Stimulated activated naive B cell treated with anti-CD40 and anti-IgM and Interleukin-4, amounts not matched to agents 10 μg/mL and 1 μg/mL and 100 μg/mL, for 72 hours (primary cell): ENCODE results near the gene SEPHS1.
"Not testable (repeated sequence)": the region's sequence is repeated elsewhere in the genome, so short reads cannot be mapped to it uniquely, and the experiment has no call there.

ENCODE experiments used
- ATAC-seq, 2 donors: fragments of 150-1000 bp; cut with Tn5 transposase; replicated peaks; 2 replicates each; pipeline ENCODE4 v1.10.0; 2021; ENCODE audit warnings: moderate library complexity in 1 of 2
- DNase-seq: peaks from one replicate; pipeline ENCODE4 v3.0.0; 2021
- H3K27ac Mint-ChIP-seq: one replicate; pipeline ENCODE4 v1.8.0; 2022; ENCODE audit warnings: mild to moderate bottlenecking, mixed read lengths
- H3K27me3 Mint-ChIP-seq, 2 donors: one replicate each; pipeline ENCODE4 v1.8.0; 2022; ENCODE audit warnings: mixed read lengths in 2 of 2
- H3K36me3 Mint-ChIP-seq, 2 donors: one replicate each; pipeline ENCODE4 v1.8.0; 2022; ENCODE audit warnings: mixed read lengths in 2 of 2, mild to moderate bottlenecking in 1 of 2
- H3K4me1 Mint-ChIP-seq, 2 donors: one replicate each; pipeline ENCODE4 v1.8.0; 2022; ENCODE audit warnings: mixed read lengths in 2 of 2, mild to moderate bottlenecking in 1 of 2
- H3K4me3 Mint-ChIP-seq, 2 donors: one replicate each; pipeline ENCODE4 v1.8.0; 2022; ENCODE audit warnings: mild to moderate bottlenecking in 2 of 2, mixed read lengths in 2 of 2, moderate library complexity in 1 of 2
- H3K9me3 Mint-ChIP-seq, 2 donors: one replicate each; pipeline ENCODE4 v1.8.0; 2022; ENCODE audit warnings: mixed read lengths in 2 of 2, mild to moderate bottlenecking in 1 of 2

SEPHS1 gene

GRCh38 chr10:13347500-13348156, 465 bp downstream of the SEPHS1 start:
- DNase-seq (peak; percentile 61), ATAC-seq (peak; percentile 70 to 72)
- Mint-ChIP-seq H3K27me3 (peaks cover 15 to 31% of the 10 kb centered on the region in 2 donors), H3K36me3 (peaks cover 4 to 12% of the 10 kb centered on the region in 2 donors), H3K4me3 (peak overlapping the region; percentile 76 to 77), H3K4me1 (peaks cover 42 to 57% of the 10 kb centered on the region in 2 donors), H3K27ac (peak overlapping the region; percentile 87), H3K9me3 (no peaks in the 10 kb centered on the region)

GRCh38 chr10:13347043-13347499, 1.0 kb downstream of the SEPHS1 start:
- ATAC-seq (peak; percentile 34 to 41), DNase-seq (peak; percentile 41)
- Mint-ChIP-seq H3K36me3 (peaks cover 4 to 12% of the 10 kb centered on the region in 2 donors), H3K4me1 (peaks cover 37 to 52% of the 10 kb centered on the region in 2 donors), H3K9me3 (no peaks in the 10 kb centered on the region), H3K4me3 (peak overlapping the region; percentile 80 to 82), H3K27ac (peak overlapping the region; percentile 84), H3K27me3 (peaks cover 10 to 25% of the 10 kb centered on the region in 2 donors)

DNA sequence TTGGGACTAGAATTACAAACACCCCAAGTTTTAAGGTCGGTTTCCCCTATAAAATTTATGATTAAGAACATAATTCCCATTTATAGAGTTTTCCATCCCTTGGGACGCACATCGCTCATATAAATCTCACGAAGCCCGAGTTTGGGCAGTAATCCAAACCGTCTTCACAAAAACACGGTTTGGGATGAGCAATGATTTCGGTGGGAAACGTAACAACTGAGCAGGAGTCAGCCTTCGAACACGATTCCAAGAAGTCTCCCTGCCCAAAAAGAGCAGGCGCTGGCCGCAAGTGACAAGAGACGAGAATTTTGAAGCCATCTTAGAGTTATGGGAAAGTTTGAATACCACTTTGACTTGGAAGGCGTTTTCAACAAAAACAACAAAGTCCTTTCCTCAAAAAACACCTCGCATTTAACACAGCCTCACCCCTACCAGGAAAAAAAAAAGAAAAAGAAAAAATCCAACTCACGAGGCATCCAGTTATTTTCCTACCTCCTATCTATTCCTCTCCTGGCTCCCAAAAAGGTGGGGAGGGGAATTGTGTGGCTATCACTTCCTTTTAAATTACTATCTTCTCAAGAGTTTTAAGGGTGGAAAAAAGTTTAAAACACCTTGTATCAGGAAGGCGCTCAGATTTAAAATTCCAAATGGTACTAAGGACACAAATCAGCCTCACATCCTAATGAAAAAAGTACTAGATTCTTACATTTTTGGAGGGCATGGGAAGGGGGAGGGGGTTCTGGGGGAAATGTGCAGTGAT, 1.6 kb downstream of the SEPHS1 start:
- peak overlapping the region; percentile 80 to 82 for H3K4me3 Mint-ChIP-seq
- H3K9me3 Mint-ChIP-seq = no peaks in the 10 kb centered on the region
- DNase-seq (no peak), ATAC-seq (no peak)
- H3K27me3 Mint-ChIP-seq = peaks cover 4 to 20% of the 10 kb centered on the region in 2 donors
- peak overlapping the region; percentile 84 for H3K27ac Mint-ChIP-seq
- H3K4me1 Mint-ChIP-seq = peaks cover 31 to 46% of the 10 kb centered on the region in 2 donors
- peaks cover 4 to 12% of the 10 kb centered on the region in 2 donors for H3K36me3 Mint-ChIP-seq

DNA sequence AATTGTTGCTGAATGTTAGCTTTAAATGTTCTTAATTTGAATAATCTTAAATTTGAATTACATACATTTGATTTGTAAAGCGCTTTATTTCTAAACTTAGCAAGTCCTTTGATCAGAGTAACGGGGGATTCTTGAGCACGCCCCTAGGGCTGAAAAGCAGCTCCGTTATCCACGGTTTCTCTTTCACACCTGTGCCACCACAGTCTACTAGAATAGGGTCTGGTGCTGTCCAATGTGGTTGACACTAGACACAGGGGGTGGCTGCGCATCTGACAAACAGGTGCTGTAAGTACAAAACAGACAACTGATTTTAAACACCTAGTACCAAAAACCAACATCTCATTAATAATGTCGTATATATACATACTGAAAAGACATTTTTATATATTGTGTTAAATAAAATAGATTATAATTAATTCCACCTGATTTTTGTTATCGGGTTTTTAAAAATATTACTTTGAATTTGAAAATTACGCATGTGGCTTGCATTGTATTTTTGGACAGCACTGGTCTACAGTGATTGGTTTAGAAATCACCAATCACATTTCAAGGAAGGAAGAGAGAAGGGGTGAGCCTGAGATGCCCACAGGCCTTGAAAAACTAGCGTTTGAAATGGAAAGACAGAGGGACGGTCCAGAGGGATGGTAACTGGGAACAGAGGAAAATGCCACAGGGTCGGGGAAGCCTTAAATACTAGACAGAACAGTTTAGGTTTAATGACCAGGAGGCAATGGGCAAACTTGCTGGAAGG, 7.3 kb downstream of the SEPHS1 start:
- Mint-ChIP-seq H3K9me3 (no peaks in the 10 kb centered on the region), H3K4me3 (no peak overlapping the region), H3K27me3 (no peaks in the 10 kb centered on the region), H3K27ac (no peak overlapping the region), H3K36me3 (peaks cover 22 to 45% of the 10 kb centered on the region in 2 donors), H3K4me1 (peaks cover 28 to 50% of the 10 kb centered on the region in 2 donors)
- DNase-seq (no peak), ATAC-seq (peak; percentile 70 to 77)

DNA sequence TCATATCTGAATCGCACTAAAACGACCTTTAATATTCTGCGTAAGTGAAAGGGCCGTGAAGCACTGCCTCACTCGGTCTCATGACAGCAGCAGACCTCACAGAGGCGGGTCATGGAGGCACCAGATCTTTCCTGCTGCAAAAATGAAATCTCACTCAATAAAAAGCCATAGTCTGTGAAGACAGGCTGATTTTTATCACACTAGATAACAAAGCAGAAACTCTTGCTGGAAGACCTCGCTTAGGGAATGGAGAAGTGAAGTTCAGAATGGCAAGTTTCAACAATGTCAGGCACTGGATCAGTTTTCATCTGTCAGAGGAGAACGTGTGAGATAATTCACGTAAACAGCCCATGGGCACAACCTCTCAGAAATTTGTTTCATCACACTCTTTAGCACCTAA, 8.0 kb downstream of the SEPHS1 start:
- Mint-ChIP-seq H3K36me3 (peaks cover 22 to 47% of the 10 kb centered on the region in 2 donors), H3K4me1 (peaks cover 26 to 47% of the 10 kb centered on the region in 2 donors), H3K27me3 (no peaks in the 10 kb centered on the region), H3K4me3 (no peak overlapping the region), H3K27ac (no peak overlapping the region), H3K9me3 (no peaks in the 10 kb centered on the region)
- ATAC-seq (no peak), DNase-seq (no peak)

- H3K9me3 Mint-ChIP-seq = no peaks in the 10 kb centered on the region
- DNase-seq (no peak), ATAC-seq (no peak)
- peaks cover 20 to 42% of the 10 kb centered on the region in 2 donors for H3K36me3 Mint-ChIP-seq
- peaks cover 18 to 47% of the 10 kb centered on the region in 2 donors for H3K4me1 Mint-ChIP-seq
- H3K27ac Mint-ChIP-seq = peak overlapping the region; percentile 9
- no peak overlapping the region for H3K4me3 Mint-ChIP-seq
- no peaks in the 10 kb centered on the region for H3K27me3 Mint-ChIP-seq
Measured at GRCh38 chr10:13338390-13339110, 9.5 kb downstream of the SEPHS1 start.

- H3K36me3 Mint-ChIP-seq = peaks cover 26 to 39% of the 10 kb centered on the region in 2 donors
- no peak overlapping the region for H3K4me3 Mint-ChIP-seq
- DNase-seq (no peak), ATAC-seq (no peak)
- H3K27ac Mint-ChIP-seq = no peak overlapping the region
- H3K27me3 Mint-ChIP-seq = no peaks in the 10 kb centered on the region
- no peaks in the 10 kb centered on the region for H3K9me3 Mint-ChIP-seq
- peaks cover 18 to 44% of the 10 kb centered on the region in 2 donors for H3K4me1 Mint-ChIP-seq
Measured at GRCh38 chr10:13337827-13338196, 10.3 kb downstream of the SEPHS1 start.

GRCh38 chr10:13337128-13337826, 10.8 kb downstream of the SEPHS1 start:
- Mint-ChIP-seq H3K4me3 (no peak overlapping the region), H3K27ac (no peak overlapping the region), H3K36me3 (peaks cover 29 to 41% of the 10 kb centered on the region in 2 donors), H3K27me3 (no peaks in the 10 kb centered on the region), H3K4me1 (peaks cover 18 to 44% of the 10 kb centered on the region in 2 donors), H3K9me3 (no peaks in the 10 kb centered on the region)
- ATAC-seq = no peak
- no peak for DNase-seq

DNA sequence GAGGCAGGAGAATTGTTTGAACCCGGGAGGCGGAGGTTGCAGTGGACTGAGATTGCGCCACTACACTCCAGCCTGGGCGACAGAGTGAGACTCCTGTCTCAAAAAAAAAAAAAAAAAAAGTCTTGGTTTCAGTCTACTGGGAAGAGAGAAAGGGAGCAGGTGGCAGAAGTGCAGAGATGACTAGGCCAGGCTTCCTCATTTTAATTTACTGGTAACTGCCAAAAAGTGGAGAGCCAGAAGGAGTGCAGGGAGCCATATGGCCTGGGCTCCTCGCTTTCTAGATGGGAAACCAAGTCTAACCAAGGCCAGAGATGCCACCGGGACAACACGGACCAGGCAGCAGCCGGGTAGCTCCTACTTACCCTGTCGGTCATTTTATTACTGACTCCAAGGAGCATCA, 12.2 kb downstream of the SEPHS1 start:
- Mint-ChIP-seq H3K36me3 (peaks cover 40 to 52% of the 10 kb centered on the region in 2 donors), H3K4me1 (peaks cover 16 to 40% of the 10 kb centered on the region in 2 donors), H3K27ac (peak overlapping the region; percentile 69), H3K27me3 (no peaks in the 10 kb centered on the region), H3K9me3 (no peaks in the 10 kb centered on the region), H3K4me3 (peak overlapping the region in 1 of 2 donors; percentile 22)
- peak; percentile 87 to 91 for ATAC-seq
- DNase-seq = peak; percentile 5

GRCh38 chr10:13334556-13334955, 13.5 kb downstream of the SEPHS1 start:
- H3K36me3 Mint-ChIP-seq = peaks cover 40 to 56% of the 10 kb centered on the region in 2 donors
- DNase-seq = no peak

GRCh38 chr10:13331646-13332045, 16.4 kb downstream of the SEPHS1 start:
- no peak for ATAC-seq
- Mint-ChIP-seq H3K36me3 (peaks cover 44 to 60% of the 10 kb centered on the region in 2 donors), H3K9me3 (no peaks in the 10 kb centered on the region), H3K4me3 (no peak overlapping the region), H3K4me1 (peaks cover 7 to 12% of the 10 kb centered on the region in 2 donors), H3K27me3 (no peaks in the 10 kb centered on the region), H3K27ac (no peak overlapping the region)
- DNase-seq = no peak

More at GRCh38 chr10:13334556-13334955, 13.5 kb downstream of the SEPHS1 start:
- no peak overlapping the region for H3K27ac Mint-ChIP-seq
- ATAC-seq = no peak
- H3K27me3 Mint-ChIP-seq = no peaks in the 10 kb centered on the region
- H3K4me3 Mint-ChIP-seq = no peak overlapping the region
- H3K4me1 Mint-ChIP-seq = peaks cover 16 to 32% of the 10 kb centered on the region in 2 donors
- no peaks in the 10 kb centered on the region for H3K9me3 Mint-ChIP-seq

GRCh38 chr10:13330980-13331379, 17.1 kb downstream of the SEPHS1 start:
- not testable (repeated sequence) for H3K4me3 Mint-ChIP-seq, H3K27me3 Mint-ChIP-seq, H3K4me1 Mint-ChIP-seq, H3K27ac Mint-ChIP-seq, ATAC-seq, H3K9me3 Mint-ChIP-seq, DNase-seq
- peaks cover 42 to 59% of the 10 kb centered on the region in 2 donors for H3K36me3 Mint-ChIP-seq

DNA sequence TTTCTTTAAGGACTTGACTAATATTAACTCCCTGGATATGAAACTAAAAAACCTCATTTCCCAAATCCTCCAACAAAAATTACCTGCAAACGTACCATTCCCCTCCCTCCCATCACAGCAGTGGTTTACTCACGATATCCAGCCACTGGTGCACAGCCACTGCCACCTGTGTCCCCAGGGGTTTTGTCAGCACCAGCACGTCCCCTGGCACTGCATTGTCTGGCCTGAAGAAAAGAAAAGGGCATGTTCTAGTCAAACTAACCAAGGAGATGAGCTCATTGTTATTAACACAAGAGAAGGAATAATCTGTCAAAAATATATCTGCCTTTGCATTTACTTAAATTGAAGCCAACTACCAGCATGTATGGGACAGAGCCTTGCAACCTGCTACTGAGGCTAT, 18.5 kb downstream of the SEPHS1 start:
- Mint-ChIP-seq H3K27ac (no peak overlapping the region), H3K4me1 (peaks cover 0 to 4% of the 10 kb centered on the region in 2 donors), H3K36me3 (peaks cover 48 to 66% of the 10 kb centered on the region in 2 donors), H3K9me3 (no peaks in the 10 kb centered on the region), H3K4me3 (no peak overlapping the region), H3K27me3 (no peaks in the 10 kb centered on the region)
- ATAC-seq (no peak), DNase-seq (no peak)
